ENCODE results near the gene PXMP2. TPM values are rescaled to one million over a fixed set of nuclear protein-coding genes. Genes with fewer than 3 reads are reported as not detected.

PXMP2 gene
- total RNA-seq, 2 donors from 2014 or later, result 26.7 to 27.0 TPM

- WGBS, 2 experiments (ENCODE audit: insufficient coverage in 1 of 2, insufficient read length in 1 of 2), result 11 to 15% methylated on average over 44 to 59 of the region's 59 CpGs
- Histone ChIP-seq H3K27ac (ENCODE audit: low read depth, low read length) (no peak overlapping the region), H3K9me3 (ENCODE audit: control insufficient read depth, low read length) (no peaks in the 10 kb centered on the region), H3K4me3 (ENCODE audit: low read length) (peak overlapping the region; percentile 85), H3K27me3 (ENCODE audit: control insufficient read depth, insufficient read depth, low read length, poor library complexity, severe bottlenecking) (no peaks in the 10 kb centered on the region), H3K36me3 (ENCODE audit: control insufficient read depth, insufficient read depth, low read length) (peaks cover 14% of the 10 kb centered on the region), H3K9ac (ENCODE audit: extremely low read depth, low read length, poor library complexity, severe bottlenecking) (peak overlapping the region; percentile 62), H3K4me1 (ENCODE audit: control insufficient read depth, insufficient read depth, low read length) (no peaks in the 10 kb centered on the region)
- H3K4me3 Mint-ChIP-seq, result peak overlapping the region; percentile 89
- peaks cover 34% of the 10 kb centered on the region for H3K36me3 Mint-ChIP-seq (ENCODE audit: low read depth)
- TF ChIP-seq CTCF (conservative IDR thresholded peaks at IDR 0.05), result no peak
- no peaks in the 10 kb centered on the region for H3K27me3 Mint-ChIP-seq (ENCODE audit: insufficient read depth)
- H3K4me1 Mint-ChIP-seq, result peaks cover 2% of the 10 kb centered on the region
- DNase-seq, result no peak
- H3K9me3 Mint-ChIP-seq, result no peaks in the 10 kb centered on the region
- H3K27ac Mint-ChIP-seq, result peak overlapping the region; percentile 70
These were observed 23.9 kb downstream of the PXMP2 start for GRCh38 chr12:132711080-132711843.

GRCh38 chr12:132713123-132713522 is 25.7 kb downstream of the PXMP2 start:
- H3K36me3 Mint-ChIP-seq (ENCODE audit: low read depth), result peaks cover 39% of the 10 kb centered on the region
- no peaks in the 10 kb centered on the region for H3K4me1 ChIP-seq (ENCODE audit: control insufficient read depth, insufficient read depth, low read length)
- H3K9me3 Mint-ChIP-seq, result no peaks in the 10 kb centered on the region
- 96 to 97% methylated on average over 2 of the region's 2 CpGs for WGBS, 2 experiments (ENCODE audit: insufficient coverage in 1 of 2, insufficient read length in 1 of 2)
- peaks cover 24% of the 10 kb centered on the region for H3K36me3 ChIP-seq (ENCODE audit: control insufficient read depth, insufficient read depth, low read length)
- H3K4me3 ChIP-seq (ENCODE audit: low read length), result no peak overlapping the region
- no peak for TF ChIP-seq CTCF (conservative IDR thresholded peaks at IDR 0.05)
- H3K27me3 ChIP-seq (ENCODE audit: control insufficient read depth, insufficient read depth, low read length, poor library complexity, severe bottlenecking), result no peaks in the 10 kb centered on the region
- H3K4me1 Mint-ChIP-seq, result peaks cover 2% of the 10 kb centered on the region
- H3K27ac ChIP-seq (ENCODE audit: low read depth, low read length), result no peak overlapping the region
- H3K27ac Mint-ChIP-seq, result peak overlapping the region; percentile 72
- no peak for DNase-seq
- no peaks in the 10 kb centered on the region for H3K27me3 Mint-ChIP-seq (ENCODE audit: insufficient read depth)
- no peaks in the 10 kb centered on the region for H3K9me3 ChIP-seq (ENCODE audit: control insufficient read depth, low read length)
- H3K4me3 Mint-ChIP-seq, result no peak overlapping the region
- H3K9ac ChIP-seq (ENCODE audit: extremely low read depth, low read length, poor library complexity, severe bottlenecking), result no peak overlapping the region

GRCh38 chr12:132715874-132716273 is 28.5 kb downstream of the PXMP2 start:
- TF ChIP-seq CTCF (conservative IDR thresholded peaks at IDR 0.05), result no peak
- no peak for DNase-seq
- peaks cover 2% of the 10 kb centered on the region for H3K4me1 Mint-ChIP-seq
- H3K27ac ChIP-seq (ENCODE audit: low read depth, low read length), result no peak overlapping the region
- H3K36me3 ChIP-seq (ENCODE audit: control insufficient read depth, insufficient read depth, low read length), result peaks cover 44% of the 10 kb centered on the region
- no peaks in the 10 kb centered on the region for H3K27me3 ChIP-seq (ENCODE audit: control insufficient read depth, insufficient read depth, low read length, poor library complexity, severe bottlenecking)
- no peaks in the 10 kb centered on the region for H3K9me3 ChIP-seq (ENCODE audit: control insufficient read depth, low read length)
- H3K27ac Mint-ChIP-seq, result no peak overlapping the region
- no peak overlapping the region for H3K4me3 ChIP-seq (ENCODE audit: low read length)
- H3K9ac ChIP-seq (ENCODE audit: extremely low read depth, low read length, poor library complexity, severe bottlenecking), result no peak overlapping the region
- no peaks in the 10 kb centered on the region for H3K4me1 ChIP-seq (ENCODE audit: control insufficient read depth, insufficient read depth, low read length)
- H3K9me3 Mint-ChIP-seq, result no peaks in the 10 kb centered on the region
- no peak overlapping the region for H3K4me3 Mint-ChIP-seq
- no peaks in the 10 kb centered on the region for H3K27me3 Mint-ChIP-seq (ENCODE audit: insufficient read depth)
- WGBS, 2 experiments (ENCODE audit: insufficient coverage in 1 of 2, insufficient read length in 1 of 2), result 87 to 88% methylated on average over 9 of the region's 9 CpGs
- peaks cover 57% of the 10 kb centered on the region for H3K36me3 Mint-ChIP-seq (ENCODE audit: low read depth)
